ENCODE results near the gene RNF157. TPM values are rescaled to one million over a fixed set of nuclear protein-coding genes. Genes with fewer than 3 reads are reported as not detected.

Gene RNF157
- total and polyA plus RNA-seq, 2 of the 4 experiments (the other 2 are of a cell fraction): 0.54 to 1.3 TPM

GRCh38 chr17:76264755-76265623 is 24.7 kb upstream of the RNF157 start, which contains the start of gene UBALD2:
Gene UBALD2 (plus strand): TSS chr17:76265348. CDS start chr17:76265506, 158 bp downstream.
- Histone ChIP-seq H2AK5ac (ENCODE audit: low read depth, low read length) (peak within 1 kb of the TSS; percentile 92), H3K14ac (replicated peaks; ENCODE audit: low read depth, low read length) (peak within 1 kb of the TSS; percentile 99), H3K18ac (ENCODE audit: low read depth, low read length) (peak within 1 kb of the TSS; percentile 54), H3K27ac (ENCODE audit: insufficient read depth, low read length) (peak within 1 kb of the TSS; percentile 59), H3K4ac (ENCODE audit: low read depth, low read length) (peak within 1 kb of the TSS; percentile 96), H3K4me2 (ENCODE audit: low read depth, low read length) (peak within 1 kb of the TSS; percentile 88), H3K23ac (ENCODE audit: low read depth, low read length) (peak within 1 kb of the TSS; percentile 99; the same call in 1 of the 2 replicates), H2AFZ (replicated peaks; ENCODE audit: low read length, poor library complexity) (peak within 1 kb of the TSS; percentile 97), H2BK5ac (ENCODE audit: low read depth, low read length, poor library complexity, severe bottlenecking) (peak within 1 kb of the TSS; percentile 88), H2BK15ac (ENCODE audit: low read depth, low read length) (peak within 1 kb of the TSS; percentile 75; the same call in 2 of the 3 replicates), H3K27me3 (ENCODE audit: control insufficient read depth, insufficient read depth, low read length) (no peaks in the 10 kb centered on the region), H3K79me1 (ENCODE audit: low read depth in 1 of 2, low read length in 2 of 2) (peaks cover 27 to 49% of the 10 kb centered on the region in 2 experiments), H2BK20ac (ENCODE audit: low read depth, low read length) (peak within 1 kb of the TSS; percentile 60), H3K4me1 (ENCODE audit: control insufficient read depth, insufficient read depth, low read length) (peaks cover 10% of the 10 kb centered on the region), H4K20me1 (ENCODE audit: insufficient read depth, low read length) (no peaks in the 10 kb centered on the region), H3K9me3 (ENCODE audit: control insufficient read depth, insufficient read depth, low read length) (no peaks in the 10 kb centered on the region), H4K91ac (ENCODE audit: insufficient read depth, low read depth, low read length) (peak within 1 kb of the TSS; percentile 96), H3K56ac (ENCODE audit: extremely low read depth, insufficient read depth, low read length) (peak within 1 kb of the TSS; percentile 93), H3K4me3 (ENCODE audit: insufficient read depth, low read depth, low read length) (peak within 1 kb of the TSS; percentile 100), H3K9ac (ENCODE audit: low read depth, low read length) (peak within 1 kb of the TSS; percentile 69), H4K8ac (ENCODE audit: low read depth in 2 of 2, low read length in 2 of 2) (peak within 1 kb of the TSS; percentile 30 to 95), H2BK120ac (ENCODE audit: low read depth, low read length) (peak within 1 kb of the TSS; percentile 67), H2AK9ac (replicated peaks; ENCODE audit: low read depth, low read length, poor library complexity) (peak within 1 kb of the TSS; percentile 98), H3K9me1 (ENCODE audit: insufficient read depth, low read length) (peaks cover 15% of the 10 kb centered on the region), H3K36me3 (ENCODE audit: control insufficient read depth, insufficient read depth, low read length) (peaks cover 4% of the 10 kb centered on the region), H4K5ac (ENCODE audit: low read depth, low read length) (peak within 1 kb of the TSS; percentile 13; the same call in 1 of the 2 replicates)
- ATAC-seq (ENCODE audit: low read depth): peak; percentile 95
- intact Hi-C loops (cut with micrococcal nuclease): loop anchor here (2.0 to 5.0 kb wide), 2 partner anchors 24 to 128 kb away; partner anchors contain the start of gene RNF157
- in situ Hi-C loops (cut with MboI; ENCODE audit: low sequenced_read_pairs): no loop called here
- CTCF ChIA-PET: interaction anchor here (0.7 to 1.3 kb wide), 4 partner anchors 8 to 51 kb away, joined by 3 to 4 read pairs (median 3); no protein-coding TSS in a partner anchor
- no TSS peak for BruUV-seq (replicated peaks)
- peak; percentile 100 for DNase-seq
- dilution Hi-C loops (cut with HindIII; ENCODE audit: low sequenced_read_pairs, unreplicated experiment): no loop called here
- 0% methylated on average over 48 of the region's 94 CpGs; no CpG with 5 or more reads in 1 of the 2 experiments for WGBS, 2 experiments (ENCODE audit: extremely low coverage in 2 of 2, insufficient read length in 1 of 2)
- POLR2A ChIA-PET (ENCODE audit: unreplicated experiment): interaction anchor here (0.6 kb wide), 1 partner anchor 15 kb away, joined by 4 read pairs; no protein-coding TSS in a partner anchor
- TF ChIP-seq USF2 (IDR thresholded peaks at IDR 0.05; ENCODE audit: low read depth, low read length): peak; percentile 39; the same call in 1 of the 2 replicates
- TF ChIP-seq ELK1 (IDR thresholded peaks at IDR 0.05; ENCODE audit: borderline replicate concordance, low read depth, low read length): no peak
- TF ChIP-seq MAFK (IDR thresholded peaks at IDR 0.05; ENCODE audit: low read depth, low read length): peak; percentile 9; the same call in 1 of the 2 replicates
- no peak; the same call in 1 of the 2 replicates for TF ChIP-seq BHLHE40 (IDR thresholded peaks at IDR 0.05; ENCODE audit: low read depth, low read length)
- no peak for TF ChIP-seq RFX5 (IDR thresholded peaks at IDR 0.05; ENCODE audit: low read depth, low read length)
- peak; percentile 83; the same call in 1 of the 2 replicates for TF ChIP-seq FOS (IDR thresholded peaks at IDR 0.05; ENCODE audit: low read depth, low read length)
- no peak for TF ChIP-seq SMC3 (IDR thresholded peaks at IDR 0.05; ENCODE audit: low read depth, low read length)
- no peak for TF ChIP-seq CTCF (conservative IDR thresholded peaks at IDR 0.05; ENCODE audit: low read depth, low read length)
- no peak for TF ChIP-seq RAD21 (IDR thresholded peaks at IDR 0.05; ENCODE audit: low read length)
- TF ChIP-seq CEBPB (IDR thresholded peaks at IDR 0.05; ENCODE audit: low read depth, low read length): peak; percentile 82
- TF ChIP-seq MXI1 (IDR thresholded peaks at IDR 0.05; ENCODE audit: borderline replicate concordance, low read depth, low read length): peak; percentile 68
- TF ChIP-seq RCOR1 (IDR thresholded peaks at IDR 0.05; ENCODE audit: insufficient replicate concordance, low read length): no peak

All from IMR-90 (cell line).